ENCODE results near the gene MUC13. TPM values are rescaled to one million over a fixed set of nuclear protein-coding genes. Genes with fewer than 3 reads are reported as not detected.

The MUC13 gene
- total and polyA plus RNA-seq, 3 experiments from 2014 or later, result not detected

GRCh38 chr3:124926426-124927101 lies 8.0 kb downstream of the MUC13 start:
- no peaks in the 10 kb centered on the region for H3K9me3 Mint-ChIP-seq
- no peak overlapping the region for H3K27ac Mint-ChIP-seq
- ChIA-PET POLR2A (no interaction called here), CTCF (interaction anchor here (1.0 to 1.7 kb wide), 2 partner anchors 12 to 25 kb away, joined by 3 to 4 read pairs; no protein-coding TSS in a partner anchor)
- no peak for DNase-seq
- no peak overlapping the region for H3K4me3 Mint-ChIP-seq
- H3K27me3 Mint-ChIP-seq, result peaks cover 14 to 21% of the 10 kb centered on the region in 2 donors
- H3K4me3 ChIP-seq (ENCODE audit: low read length), result no peak overlapping the region
- no peak overlapping the region for H3K27ac ChIP-seq (ENCODE audit: low read depth, low read length)
- H3K4me1 Mint-ChIP-seq, result no peaks in the 10 kb centered on the region
- no peaks in the 10 kb centered on the region for H3K9me3 ChIP-seq (ENCODE audit: low read length)
- no peaks in the 10 kb centered on the region for H3K36me3 Mint-ChIP-seq
- no peaks in the 10 kb centered on the region for H3K27me3 ChIP-seq (ENCODE audit: insufficient read depth, low read length, poor library complexity, severe bottlenecking)
- H3K36me3 ChIP-seq (ENCODE audit: insufficient read depth, low read length), result no peaks in the 10 kb centered on the region
- H3K4me1 ChIP-seq (ENCODE audit: insufficient read depth, low read length), result no peaks in the 10 kb centered on the region

DNA sequence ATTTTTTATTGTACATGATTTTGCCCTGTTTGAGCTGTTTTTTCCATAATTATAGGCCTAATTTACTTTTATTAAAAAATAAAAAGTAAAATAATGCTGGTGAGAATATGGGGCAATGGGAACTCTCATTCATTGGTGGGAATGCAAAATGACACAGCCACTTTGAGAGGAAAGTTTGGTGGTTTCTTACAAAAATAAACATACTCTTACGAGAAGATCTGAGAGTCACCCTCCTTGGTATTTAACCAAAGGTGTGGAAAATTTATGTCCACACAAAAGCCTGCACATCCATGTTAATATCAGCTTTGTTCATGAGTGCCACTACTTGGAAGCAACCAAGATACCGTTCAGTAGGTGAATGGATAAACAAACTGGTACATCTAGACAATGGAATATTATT lies 9.8 kb downstream of the MUC13 start:
- Histone ChIP-seq H3K27me3 (ENCODE audit: insufficient read depth, low read length, poor library complexity, severe bottlenecking) (no peaks in the 10 kb centered on the region), H3K27ac (ENCODE audit: low read depth, low read length) (no peak overlapping the region), H3K9me3 (ENCODE audit: low read length) (no peaks in the 10 kb centered on the region), H3K4me1 (ENCODE audit: insufficient read depth, low read length) (no peaks in the 10 kb centered on the region), H3K36me3 (ENCODE audit: insufficient read depth, low read length) (no peaks in the 10 kb centered on the region), H3K4me3 (ENCODE audit: low read length) (no peak overlapping the region)
- no peak overlapping the region for H3K4me3 Mint-ChIP-seq
- no peaks in the 10 kb centered on the region for H3K4me1 Mint-ChIP-seq
- H3K27ac Mint-ChIP-seq, result no peak overlapping the region
- DNase-seq, result no peak
- no peaks in the 10 kb centered on the region for H3K9me3 Mint-ChIP-seq
- peaks cover 9 to 27% of the 10 kb centered on the region in 2 donors for H3K27me3 Mint-ChIP-seq
- POLR2A ChIA-PET, result no interaction called here
- no peaks in the 10 kb centered on the region for H3K36me3 Mint-ChIP-seq
- CTCF ChIA-PET, result interaction anchor here (0.8 to 1.8 kb wide), 2 partner anchors 23 to 163 kb away, joined by 3 to 5 read pairs; no protein-coding TSS in a partner anchor

DNA sequence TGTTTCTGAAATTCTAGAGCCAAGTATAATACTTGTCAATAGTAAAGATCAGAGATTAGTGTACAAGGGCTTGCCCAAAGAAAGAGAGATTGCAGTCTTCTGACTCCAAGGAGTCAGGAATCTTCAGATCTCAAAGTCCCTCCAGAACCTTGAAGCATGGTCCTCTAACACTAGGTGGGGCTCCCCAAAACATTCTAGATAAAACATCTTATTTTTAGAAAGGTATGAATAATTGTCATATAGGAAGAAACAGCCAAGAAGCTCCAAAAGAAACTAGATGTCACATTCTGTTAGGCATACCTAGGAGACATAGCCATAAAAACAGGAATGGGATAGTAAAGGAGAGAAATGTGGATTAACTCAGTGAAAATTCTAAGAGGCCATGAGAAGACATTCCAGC lies 10.7 kb downstream of the MUC13 start:
- POLR2A ChIA-PET, result interaction anchor here (0.5 kb wide), 1 partner anchor 223 kb away, joined by 3 read pairs; no protein-coding TSS in a partner anchor
- no peaks in the 10 kb centered on the region for H3K9me3 ChIP-seq (ENCODE audit: low read length)
- H3K27ac ChIP-seq (ENCODE audit: low read depth, low read length), result no peak overlapping the region
- H3K27me3 ChIP-seq (ENCODE audit: insufficient read depth, low read length, poor library complexity, severe bottlenecking), result no peaks in the 10 kb centered on the region
- Mint-ChIP-seq H3K4me1 (no peaks in the 10 kb centered on the region), H3K36me3 (no peaks in the 10 kb centered on the region), H3K9me3 (no peaks in the 10 kb centered on the region), H3K4me3 (no peak overlapping the region), H3K27ac (no peak overlapping the region), H3K27me3 (peaks cover 11 to 27% of the 10 kb centered on the region in 2 donors)
- no peak overlapping the region for H3K4me3 ChIP-seq (ENCODE audit: low read length)
- no peak for DNase-seq
- H3K36me3 ChIP-seq (ENCODE audit: insufficient read depth, low read length), result no peaks in the 10 kb centered on the region
- CTCF ChIA-PET, result interaction anchor here (0.8 to 1.8 kb wide), 3 partner anchors 22 to 163 kb away, joined by 3 to 5 read pairs (median 3); no protein-coding TSS in a partner anchor
- H3K4me1 ChIP-seq (ENCODE audit: insufficient read depth, low read length), result no peaks in the 10 kb centered on the region

- Mint-ChIP-seq H3K4me3 (no peak overlapping the region), H3K36me3 (no peaks in the 10 kb centered on the region), H3K27ac (no peak overlapping the region), H3K9me3 (no peaks in the 10 kb centered on the region), H3K27me3 (peaks cover 13 to 44% of the 10 kb centered on the region in 2 donors), H3K4me1 (no peaks in the 10 kb centered on the region)
- no peaks in the 10 kb centered on the region for H3K36me3 ChIP-seq (ENCODE audit: insufficient read depth, low read length)
- no peak for DNase-seq
- no peak overlapping the region for H3K27ac ChIP-seq (ENCODE audit: low read depth, low read length)
- no peaks in the 10 kb centered on the region for H3K9me3 ChIP-seq (ENCODE audit: low read length)
- H3K4me1 ChIP-seq (ENCODE audit: insufficient read depth, low read length), result no peaks in the 10 kb centered on the region
- H3K4me3 ChIP-seq (ENCODE audit: low read length), result no peak overlapping the region
- ChIA-PET POLR2A (no interaction called here), CTCF (no interaction called here)
- no peaks in the 10 kb centered on the region for H3K27me3 ChIP-seq (ENCODE audit: insufficient read depth, low read length, poor library complexity, severe bottlenecking)
Measured at GRCh38 chr3:124920718-124921117, 13.8 kb downstream of the MUC13 start.

DNA sequence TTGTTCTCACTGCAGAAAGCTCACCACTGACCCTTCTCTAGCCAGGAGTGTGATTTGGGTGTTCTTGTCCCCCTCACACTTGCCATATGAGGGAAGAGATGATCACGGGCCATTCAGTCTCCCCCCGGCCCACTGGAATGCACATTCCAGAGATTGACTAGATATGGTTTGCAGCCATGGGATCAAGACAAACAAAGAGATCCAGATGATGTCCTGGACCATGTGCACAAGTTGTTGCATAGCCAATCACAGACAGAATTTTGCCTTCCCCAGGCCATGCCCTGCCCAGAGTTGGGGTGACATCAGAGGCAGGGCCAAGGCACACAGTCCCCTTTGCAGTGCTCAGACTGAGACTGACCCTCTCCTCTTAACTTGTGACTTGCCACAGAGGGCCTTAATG lies 14.8 kb downstream of the MUC13 start:
- ChIA-PET POLR2A (no interaction called here), CTCF (no interaction called here)
- Histone ChIP-seq H3K27me3 (ENCODE audit: insufficient read depth, low read length, poor library complexity, severe bottlenecking) (no peaks in the 10 kb centered on the region), H3K4me1 (ENCODE audit: insufficient read depth, low read length) (no peaks in the 10 kb centered on the region), H3K4me3 (ENCODE audit: low read length) (no peak overlapping the region), H3K9me3 (ENCODE audit: low read length) (no peaks in the 10 kb centered on the region), H3K36me3 (ENCODE audit: insufficient read depth, low read length) (no peaks in the 10 kb centered on the region), H3K27ac (ENCODE audit: low read depth, low read length) (no peak overlapping the region)
- Mint-ChIP-seq H3K4me3 (no peak overlapping the region), H3K36me3 (no peaks in the 10 kb centered on the region), H3K4me1 (no peaks in the 10 kb centered on the region), H3K27me3 (peaks cover 11 to 45% of the 10 kb centered on the region in 2 donors), H3K27ac (peak overlapping the region in 2 of 8 donors; percentile 34 to 38), H3K9me3 (no peaks in the 10 kb centered on the region)
- no peak for DNase-seq

DNA sequence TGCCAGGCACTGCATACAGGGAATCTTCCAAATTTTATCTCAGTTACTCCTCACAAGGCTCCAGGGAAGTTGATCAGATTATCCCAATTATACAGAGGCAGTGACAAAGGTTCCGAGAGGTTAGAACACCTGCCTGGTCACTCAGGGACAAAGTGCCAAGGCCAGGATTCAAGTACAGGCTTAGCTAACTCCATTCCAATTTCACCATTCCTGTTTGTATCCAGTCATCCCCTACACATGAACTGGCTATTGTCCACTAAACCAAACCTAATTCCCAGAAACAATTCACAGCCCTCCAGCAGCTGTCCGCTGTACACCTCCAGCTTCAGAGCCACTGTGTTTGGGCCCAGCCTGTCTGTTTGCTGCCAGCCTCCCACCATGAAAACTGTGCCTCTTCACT lies 16.0 kb downstream of the MUC13 start:
- no peaks in the 10 kb centered on the region for H3K27me3 ChIP-seq (ENCODE audit: insufficient read depth, low read length, poor library complexity, severe bottlenecking)

DNA sequence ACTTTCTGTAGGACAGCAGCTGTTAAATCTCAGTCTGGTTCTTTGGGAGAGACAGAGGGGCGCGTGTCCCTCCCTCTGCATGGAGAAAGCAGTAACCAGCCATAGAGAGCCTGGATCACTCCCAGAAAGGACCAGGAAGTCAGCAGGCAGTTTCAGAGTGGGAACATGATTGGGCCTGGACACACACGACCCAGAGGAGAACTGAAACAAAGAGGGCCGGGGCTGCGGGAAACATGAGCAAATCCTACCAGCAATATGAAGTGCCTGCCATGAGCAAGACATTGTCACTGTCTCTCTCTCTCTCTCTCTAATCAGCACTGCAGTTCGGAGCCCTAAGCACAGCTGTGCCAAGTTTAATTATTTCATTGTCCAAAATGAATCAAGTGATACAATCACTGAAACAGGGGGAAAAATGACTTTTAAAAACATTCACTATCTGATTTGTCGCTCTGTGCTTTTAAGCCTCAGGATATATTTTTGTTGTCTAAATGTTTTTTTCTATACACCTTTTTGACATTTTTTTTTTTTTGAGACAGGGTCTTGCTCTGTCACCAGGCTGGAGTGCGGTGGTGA lies 17.6 kb downstream of the MUC13 start:
- H3K4me3 Mint-ChIP-seq, result no peak overlapping the region
- peak overlapping the region in 1 of 8 donors; percentile 68 for H3K27ac Mint-ChIP-seq
- H3K27me3 Mint-ChIP-seq, result peaks cover 9 to 42% of the 10 kb centered on the region in 2 donors
- H3K4me1 Mint-ChIP-seq, result no peaks in the 10 kb centered on the region
- Histone ChIP-seq H3K27ac (ENCODE audit: low read depth, low read length) (no peak overlapping the region), H3K36me3 (ENCODE audit: insufficient read depth, low read length) (no peaks in the 10 kb centered on the region), H3K4me1 (ENCODE audit: insufficient read depth, low read length) (no peaks in the 10 kb centered on the region), H3K9me3 (ENCODE audit: low read length) (no peaks in the 10 kb centered on the region), H3K27me3 (ENCODE audit: insufficient read depth, low read length, poor library complexity, severe bottlenecking) (no peaks in the 10 kb centered on the region), H3K4me3 (ENCODE audit: low read length) (no peak overlapping the region)
- DNase-seq, result no peak
- no peaks in the 10 kb centered on the region for H3K9me3 Mint-ChIP-seq
- H3K36me3 Mint-ChIP-seq, result no peaks in the 10 kb centered on the region
- ChIA-PET CTCF (interaction anchor here (1.4 kb wide), 1 partner anchor 16 kb away, joined by 4 read pairs; no protein-coding TSS in a partner anchor), POLR2A (no interaction called here)

More for the DNA sequence above, 16.0 kb downstream of the MUC13 start:
- no peaks in the 10 kb centered on the region for H3K4me1 ChIP-seq (ENCODE audit: insufficient read depth, low read length)
- no peak overlapping the region for H3K4me3 Mint-ChIP-seq
- ChIA-PET CTCF (interaction anchor here (1.1 to 1.8 kb wide), 3 partner anchors 10 to 667 kb away, joined by 3 to 5 read pairs (median 4); no protein-coding TSS in a partner anchor), POLR2A (no interaction called here)
- no peak overlapping the region for H3K27ac Mint-ChIP-seq
- H3K27me3 Mint-ChIP-seq, result peaks cover 9 to 38% of the 10 kb centered on the region in 2 donors
- no peaks in the 10 kb centered on the region for H3K4me1 Mint-ChIP-seq
- no peaks in the 10 kb centered on the region for H3K36me3 ChIP-seq (ENCODE audit: insufficient read depth, low read length)
- no peaks in the 10 kb centered on the region for H3K9me3 ChIP-seq (ENCODE audit: low read length)
- H3K9me3 Mint-ChIP-seq, result no peaks in the 10 kb centered on the region
- H3K36me3 Mint-ChIP-seq, result no peaks in the 10 kb centered on the region
- H3K27ac ChIP-seq (ENCODE audit: low read depth, low read length), result no peak overlapping the region
- no peak for DNase-seq
- H3K4me3 ChIP-seq (ENCODE audit: low read length), result no peak overlapping the region

- no peaks in the 10 kb centered on the region for H3K4me1 ChIP-seq (ENCODE audit: insufficient read depth, low read length)
- no peak for DNase-seq
- ChIA-PET CTCF (interaction anchor here (1.4 kb wide), 1 partner anchor 14 kb away, joined by 4 read pairs; no protein-coding TSS in a partner anchor), POLR2A (no interaction called here)
- Mint-ChIP-seq H3K4me3 (no peak overlapping the region), H3K9me3 (no peaks in the 10 kb centered on the region), H3K27ac (peak overlapping the region in 1 of 8 donors; percentile 14), H3K36me3 (no peaks in the 10 kb centered on the region), H3K27me3 (peaks cover 11 to 43% of the 10 kb centered on the region in 2 donors), H3K4me1 (no peaks in the 10 kb centered on the region)
- no peak overlapping the region for H3K4me3 ChIP-seq (ENCODE audit: low read length)
- no peak overlapping the region for H3K27ac ChIP-seq (ENCODE audit: low read depth, low read length)
- no peaks in the 10 kb centered on the region for H3K36me3 ChIP-seq (ENCODE audit: insufficient read depth, low read length)
- no peaks in the 10 kb centered on the region for H3K9me3 ChIP-seq (ENCODE audit: low read length)
- no peaks in the 10 kb centered on the region for H3K27me3 ChIP-seq (ENCODE audit: insufficient read depth, low read length, poor library complexity, severe bottlenecking)
Measured at GRCh38 chr3:124915254-124915653, 19.3 kb downstream of the MUC13 start.

Data from CD8-positive, alpha-beta memory T cell (primary cell).